Lower leg skin (tissue), 3 donors: Measurements from ENCODE around the gene PRKCE.

ENCODE experiments used
- POLR2A ChIP-seq, 2 donors: fragments of 450-650 bp; IDR thresholded peaks; one replicate each; pipeline ENCODE4 v1.6.1; 2016 to 2017; ENCODE audit warnings: antibody characterized with exemption in 2 of 2, mild to moderate bottlenecking in 1 of 2, moderate library complexity in 1 of 2
- TF ChIP-seq, protein P1 (sequence below), 3 donors: fragments of 450-650 bp; IDR thresholded peaks; one replicate each; pipeline ENCODE4 v1.5.1; 2016; ENCODE audit warnings: antibody characterized with exemption in 3 of 3, mild to moderate bottlenecking in 3 of 3, moderate library complexity in 2 of 3

DNA sequence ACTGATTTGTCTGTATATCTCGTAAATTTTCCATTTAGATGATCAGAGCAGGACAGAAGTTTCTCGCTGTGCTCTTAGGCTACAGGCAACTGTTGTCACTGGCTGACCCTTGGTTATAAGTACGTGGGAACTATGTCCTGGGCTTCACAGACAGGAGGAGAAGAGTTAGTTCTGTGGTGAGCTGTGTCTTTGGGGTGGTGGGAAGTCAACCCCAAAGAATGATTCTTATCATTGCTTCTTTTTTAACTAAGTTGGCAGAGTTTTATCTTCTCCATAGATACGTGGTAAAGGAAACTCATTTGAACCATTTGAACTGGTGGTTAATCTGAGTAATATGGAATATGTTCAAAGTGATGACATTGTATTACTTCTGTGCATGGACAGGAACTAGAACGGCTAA, 415.1 kb downstream of the PRKCE start:
- TF ChIP-seq, protein P1, sequence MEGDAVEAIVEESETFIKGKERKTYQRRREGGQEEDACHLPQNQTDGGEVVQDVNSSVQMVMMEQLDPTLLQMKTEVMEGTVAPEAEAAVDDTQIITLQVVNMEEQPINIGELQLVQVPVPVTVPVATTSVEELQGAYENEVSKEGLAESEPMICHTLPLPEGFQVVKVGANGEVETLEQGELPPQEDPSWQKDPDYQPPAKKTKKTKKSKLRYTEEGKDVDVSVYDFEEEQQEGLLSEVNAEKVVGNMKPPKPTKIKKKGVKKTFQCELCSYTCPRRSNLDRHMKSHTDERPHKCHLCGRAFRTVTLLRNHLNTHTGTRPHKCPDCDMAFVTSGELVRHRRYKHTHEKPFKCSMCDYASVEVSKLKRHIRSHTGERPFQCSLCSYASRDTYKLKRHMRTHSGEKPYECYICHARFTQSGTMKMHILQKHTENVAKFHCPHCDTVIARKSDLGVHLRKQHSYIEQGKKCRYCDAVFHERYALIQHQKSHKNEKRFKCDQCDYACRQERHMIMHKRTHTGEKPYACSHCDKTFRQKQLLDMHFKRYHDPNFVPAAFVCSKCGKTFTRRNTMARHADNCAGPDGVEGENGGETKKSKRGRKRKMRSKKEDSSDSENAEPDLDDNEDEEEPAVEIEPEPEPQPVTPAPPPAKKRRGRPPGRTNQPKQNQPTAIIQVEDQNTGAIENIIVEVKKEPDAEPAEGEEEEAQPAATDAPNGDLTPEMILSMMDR (IDR thresholded peaks at IDR 0.05): no peak
- TF ChIP-seq POLR2A (IDR thresholded peaks at IDR 0.05): no peak
